Activated CD8-positive, alpha-beta T cell treated with anti-CD3 and anti-CD28 coated beads for 36 hours (primary cell): ENCODE results near the gene ENTPD2. TPM values are rescaled to one million over a fixed set of nuclear protein-coding genes. Genes with fewer than 3 reads are reported as not detected.

Experiments used
- ATAC-seq: fragments of 200-7000 bp; cut with Tn5 transposase; one replicate; pipeline ENCODE4 v1.10.0; 2021; ENCODE audit warnings: mild to moderate bottlenecking, moderate library complexity
- CTCF ChIA-PET: fragments of 350-600 bp; sonication (Branson Sonifier 250); formaldehyde crosslinking; loops from one replicate; lab custom pipeline; 2021; ENCODE audit warnings: antibody characterized with exemption; lab: Charles Lee
- POLR2A ChIA-PET: fragments of 350-600 bp; sonication (Branson Sonifier 250); formaldehyde crosslinking; loops from one replicate; lab custom pipeline; 2021; ENCODE audit warnings: antibody characterized with exemption; lab: Charles Lee
- DNase-seq: peaks from one replicate; pipeline ENCODE4 v3.0.0-alpha.2; 2020
- H3K27ac Mint-ChIP-seq: one replicate; pipeline ENCODE4 v1.8.0; 2021; ENCODE audit warnings: mild to moderate bottlenecking, mixed read lengths
- H3K27me3 Mint-ChIP-seq: one replicate; pipeline ENCODE4 v1.8.0; 2021; ENCODE audit warnings: mixed read lengths
- H3K36me3 Mint-ChIP-seq: one replicate; pipeline ENCODE4 v1.8.0; 2021; ENCODE audit warnings: low read depth, mixed read lengths
- H3K4me1 Mint-ChIP-seq: one replicate; pipeline ENCODE4 v1.8.0; 2021; ENCODE audit warnings: low read depth, mixed read lengths
- H3K4me3 Mint-ChIP-seq: one replicate; pipeline ENCODE4 v1.8.0; 2021; ENCODE audit warnings: mild to moderate bottlenecking, moderate library complexity, mixed read lengths
- H3K9me3 Mint-ChIP-seq: one replicate; pipeline ENCODE4 v1.8.0; 2021; ENCODE audit warnings: mixed read lengths
- intact Hi-C: fragments of 100-400 bp; cut with micrococcal nuclease; formaldehyde crosslinking; loops from one replicate; pipeline ENCODE4 v1.10.0; 2022
- total RNA-seq, 2 experiments: library from RNA; stranded (reverse); gene quantifications; one replicate each; pipeline ENCODE4 v1.2.3, GENCODE V29; 2021
- TF ChIP-seq, protein P1 (sequence below): fragments of 200-600 bp; IDR thresholded peaks from one replicate; pipeline ENCODE4 v1.8.0; 2022; ENCODE audit warnings: antibody characterized with exemption, mild to moderate bottlenecking

ENTPD2 gene
- total RNA-seq, 2 experiments from 2014 or later: not detected

DNA sequence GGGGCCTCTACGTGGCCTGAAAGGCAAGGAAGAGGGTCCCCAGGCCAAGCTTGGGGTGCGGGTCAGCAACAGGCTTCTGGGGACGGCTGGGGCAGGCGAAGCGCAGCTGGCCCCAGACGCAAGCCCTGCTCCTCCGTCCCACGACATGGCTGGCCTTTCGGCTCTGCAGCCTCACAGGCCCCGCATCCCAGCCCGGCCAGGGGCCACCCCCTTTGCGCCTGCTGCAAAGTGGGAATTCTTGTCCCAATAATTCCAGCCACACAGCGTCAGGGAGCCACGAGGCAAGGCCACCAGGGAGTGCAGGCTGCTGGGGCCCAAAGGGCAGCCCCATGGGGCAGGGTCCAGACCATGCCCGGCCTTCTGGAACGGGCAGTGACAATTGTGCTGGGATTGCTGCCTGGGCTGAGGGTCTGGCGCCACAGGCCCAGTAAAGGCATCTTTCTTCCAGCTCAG lies 1.1 kb upstream of the ENTPD2 start:
- TF ChIP-seq, protein P1, sequence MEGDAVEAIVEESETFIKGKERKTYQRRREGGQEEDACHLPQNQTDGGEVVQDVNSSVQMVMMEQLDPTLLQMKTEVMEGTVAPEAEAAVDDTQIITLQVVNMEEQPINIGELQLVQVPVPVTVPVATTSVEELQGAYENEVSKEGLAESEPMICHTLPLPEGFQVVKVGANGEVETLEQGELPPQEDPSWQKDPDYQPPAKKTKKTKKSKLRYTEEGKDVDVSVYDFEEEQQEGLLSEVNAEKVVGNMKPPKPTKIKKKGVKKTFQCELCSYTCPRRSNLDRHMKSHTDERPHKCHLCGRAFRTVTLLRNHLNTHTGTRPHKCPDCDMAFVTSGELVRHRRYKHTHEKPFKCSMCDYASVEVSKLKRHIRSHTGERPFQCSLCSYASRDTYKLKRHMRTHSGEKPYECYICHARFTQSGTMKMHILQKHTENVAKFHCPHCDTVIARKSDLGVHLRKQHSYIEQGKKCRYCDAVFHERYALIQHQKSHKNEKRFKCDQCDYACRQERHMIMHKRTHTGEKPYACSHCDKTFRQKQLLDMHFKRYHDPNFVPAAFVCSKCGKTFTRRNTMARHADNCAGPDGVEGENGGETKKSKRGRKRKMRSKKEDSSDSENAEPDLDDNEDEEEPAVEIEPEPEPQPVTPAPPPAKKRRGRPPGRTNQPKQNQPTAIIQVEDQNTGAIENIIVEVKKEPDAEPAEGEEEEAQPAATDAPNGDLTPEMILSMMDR: no peak
- H3K27ac Mint-ChIP-seq: no peak overlapping the region
- peaks cover 13% of the 10 kb centered on the region for H3K27me3 Mint-ChIP-seq
- POLR2A ChIA-PET: interaction anchor here (1.1 to 1.7 kb wide), 2 partner anchors 8 to 16 kb away, joined by 3 to 5 read pairs; no protein-coding TSS in a partner anchor
- H3K36me3 Mint-ChIP-seq: no peaks in the 10 kb centered on the region
- intact Hi-C loops: no loop called here
- ATAC-seq (no peak), DNase-seq (no peak)
- no peak overlapping the region for H3K4me3 Mint-ChIP-seq
- no peaks in the 10 kb centered on the region for H3K4me1 Mint-ChIP-seq
- no peaks in the 10 kb centered on the region for H3K9me3 Mint-ChIP-seq
- CTCF ChIA-PET: interaction anchor here (1.2 to 3.1 kb wide), 4 partner anchors 8 to 20 kb away, joined by 5 to 20 read pairs (median 9); partner anchors contain the start of gene NPDC1

DNA sequence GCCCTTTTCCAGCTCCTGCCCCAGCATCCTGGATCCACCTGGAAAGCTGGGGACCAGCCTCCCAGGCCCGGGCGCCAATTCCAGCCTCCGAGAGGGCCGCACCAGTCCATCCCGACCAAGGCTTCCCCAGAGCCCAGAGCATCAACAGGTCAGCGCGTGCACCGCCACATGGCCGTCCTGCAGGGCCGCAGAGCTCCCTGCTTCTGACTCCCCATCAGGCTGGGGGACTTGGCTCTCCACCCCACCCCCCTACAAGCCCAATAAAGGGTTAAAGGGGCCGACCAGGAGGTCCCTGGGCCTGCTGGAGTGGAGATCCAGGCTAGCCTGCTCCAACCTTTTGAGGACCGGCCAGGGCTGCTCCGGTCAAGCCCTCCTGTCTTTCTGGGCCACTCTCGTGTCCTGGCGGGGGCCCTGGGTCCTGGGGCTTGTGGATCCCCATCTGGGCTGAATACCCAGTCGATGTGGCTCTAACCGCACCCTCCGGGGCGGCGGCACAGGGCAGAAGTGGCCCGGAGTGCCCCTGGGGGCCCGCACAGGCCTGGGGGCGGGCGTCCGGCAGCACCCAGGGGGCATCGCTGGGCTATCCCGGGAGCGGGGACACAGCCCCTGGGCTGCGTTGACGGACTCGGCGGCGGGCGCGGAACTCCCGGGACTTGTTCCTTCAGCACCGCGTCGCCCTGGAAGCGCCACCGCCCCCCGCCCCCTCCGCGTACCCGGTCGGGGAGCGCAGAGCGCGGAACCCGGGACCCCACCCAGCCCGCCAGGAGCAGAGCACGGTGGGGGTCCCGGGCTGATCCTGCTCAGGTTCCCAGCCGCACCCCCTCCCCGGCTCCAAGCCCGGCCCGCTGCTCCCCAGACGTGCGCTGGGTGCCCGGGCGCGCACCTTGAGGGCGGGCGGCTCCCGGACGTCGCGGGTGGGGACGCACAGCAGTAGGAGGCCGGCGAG lies 590 bp downstream of the ENTPD2 start:
- Mint-ChIP-seq H3K27ac (no peak overlapping the region), H3K4me1 (no peaks in the 10 kb centered on the region), H3K9me3 (no peaks in the 10 kb centered on the region), H3K4me3 (no peak overlapping the region), H3K27me3 (peaks cover 20% of the 10 kb centered on the region), H3K36me3 (no peaks in the 10 kb centered on the region)
- DNase-seq (no peak), ATAC-seq (peak; percentile 34)
- TF ChIP-seq, protein P1: no peak
- CTCF ChIA-PET: interaction anchor here (1.3 to 7.3 kb wide), 5 partner anchors 14 to 24 kb away, joined by 5 to 164 read pairs (median 11); partner anchors contain the start of genes SAPCD2 and UAP1L1
- intact Hi-C loops: no loop called here
- POLR2A ChIA-PET: interaction anchor here (1.2 to 1.3 kb wide), 3 partner anchors 12 to 26 kb away, joined by 3 to 5 read pairs (median 3); no protein-coding TSS in a partner anchor

DNA sequence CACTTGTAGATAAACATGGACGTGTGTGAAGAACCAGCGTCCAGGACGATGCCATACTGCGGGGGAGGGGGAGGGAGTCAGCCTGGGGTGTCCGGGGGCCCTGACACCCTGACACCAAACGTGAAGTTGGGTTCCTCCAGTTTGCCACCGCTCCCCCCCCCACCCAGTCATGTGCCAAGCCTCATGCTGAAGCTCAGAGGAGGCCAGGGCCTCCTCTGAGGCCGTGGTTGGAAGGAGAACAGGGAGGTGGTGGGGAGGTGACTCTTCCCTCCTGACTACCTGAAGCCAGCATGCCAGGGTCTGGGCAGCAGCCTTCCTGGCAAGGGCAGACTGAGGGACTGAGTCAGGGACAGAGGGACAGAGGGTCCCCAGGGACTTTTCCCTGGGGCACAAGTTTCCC lies 1.6 kb downstream of the ENTPD2 start:
- Mint-ChIP-seq H3K4me3 (no peak overlapping the region), H3K36me3 (no peaks in the 10 kb centered on the region), H3K27ac (no peak overlapping the region), H3K4me1 (no peaks in the 10 kb centered on the region), H3K9me3 (no peaks in the 10 kb centered on the region), H3K27me3 (peaks cover 29% of the 10 kb centered on the region)
- no peak for ATAC-seq
- ChIA-PET CTCF (interaction anchor here (0.6 to 7.3 kb wide), 5 partner anchors 8 to 24 kb away, joined by 3 to 164 read pairs (median 6); partner anchors contain the start of genes SAPCD2 and UAP1L1), POLR2A (interaction anchor here (1.2 kb wide), 2 partner anchors 13 to 18 kb away, joined by 3 to 5 read pairs; no protein-coding TSS in a partner anchor)
- intact Hi-C loops: no loop called here
- TF ChIP-seq, protein P1: no peak
- no peak for DNase-seq

DNA sequence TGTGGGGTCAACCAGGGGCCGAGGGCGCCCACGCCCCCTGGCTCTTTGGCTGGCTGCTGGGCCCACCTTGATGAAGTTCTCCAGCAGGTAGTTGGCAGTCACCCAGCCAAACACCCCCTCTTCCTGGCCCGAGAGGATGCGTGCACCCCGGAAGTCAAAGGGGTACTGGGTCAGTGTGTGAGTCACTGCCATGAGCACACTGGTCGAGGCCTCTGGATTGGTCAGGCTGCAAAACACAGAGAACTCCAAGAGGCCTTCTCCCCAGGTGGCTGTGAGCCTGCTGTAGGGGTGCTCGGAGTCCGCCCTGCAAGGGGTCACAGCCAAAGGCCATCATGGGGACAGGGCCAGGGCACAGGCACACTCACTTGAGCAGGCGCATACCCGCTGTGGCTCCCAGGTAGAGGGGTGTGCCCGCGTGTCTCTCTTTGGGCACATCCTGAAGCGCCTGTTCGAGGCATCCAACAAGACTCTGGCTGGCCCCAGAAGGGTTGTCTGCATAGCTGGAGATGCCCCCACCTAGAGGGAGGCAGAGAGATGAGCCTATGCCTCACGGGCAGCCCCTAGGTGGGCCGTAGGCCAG lies 2.6 kb downstream of the ENTPD2 start:
- Mint-ChIP-seq H3K4me1 (peaks cover 3% of the 10 kb centered on the region), H3K9me3 (no peaks in the 10 kb centered on the region), H3K27ac (no peak overlapping the region), H3K36me3 (no peaks in the 10 kb centered on the region), H3K4me3 (no peak overlapping the region), H3K27me3 (peaks cover 37% of the 10 kb centered on the region)
- no peak for DNase-seq
- TF ChIP-seq, protein P1: no peak
- no peak for ATAC-seq
- CTCF ChIA-PET: interaction anchor here (7.3 kb wide), 1 partner anchor 17 kb away, joined by 164 read pairs; the partner anchor contains the start of gene SAPCD2
- intact Hi-C loops: no loop called here
- POLR2A ChIA-PET: no interaction called here
